ENCODE data around the gene AMACR.

GRCh38 chr5:33978306-33978705, 29.5 kb downstream of the AMACR start:
- no peak for TF ChIP-seq YY1 (IDR thresholded peaks at IDR 0.05; ENCODE audit: insufficient read depth, insufficient read length)
- no peak for TF ChIP-seq ZNF274 (IDR thresholded peaks at IDR 0.05; ENCODE audit: low read depth, low read length)
